Spinal cord (tissue), 10 donors: ENCODE measurements around the gene LONP2. TPM values are rescaled to one million over a fixed set of nuclear protein-coding genes. Genes with fewer than 3 reads are reported as not detected.

Experiments used
- DNase-seq, 6 donors: peaks; one replicate each; pipeline versions ENCODE4 v3.0.0 to v3.0.0-alpha.2; 2013 to 2015; ENCODE audit warnings: low spot score in 6 of 6, low read depth in 4 of 6
- H3K27ac ChIP-seq: one replicate; pipeline ENCODE4 v1.5.1; 2013; ENCODE audit warnings: low read depth, low read length, control low read depth
- H3K27me3 ChIP-seq: one replicate; pipeline ENCODE4 v1.6.1; 2013; ENCODE audit warnings: low read length; ENCODE audit not compliant: control insufficient read depth, insufficient read depth
- H3K36me3 ChIP-seq: one replicate; pipeline ENCODE4 v1.6.1; 2013; ENCODE audit warnings: low read length; ENCODE audit not compliant: control insufficient read depth, insufficient read depth
- H3K4me1 ChIP-seq: one replicate; pipeline ENCODE4 v1.6.1; 2013; ENCODE audit warnings: low read length; ENCODE audit not compliant: control insufficient read depth, insufficient read depth
- H3K4me3 ChIP-seq: one replicate; pipeline ENCODE4 v1.5.1; 2013; ENCODE audit warnings: low read depth, low read length, control low read depth
- H3K9me3 ChIP-seq: one replicate; pipeline ENCODE4 v1.6.1; 2013; ENCODE audit warnings: low read length; ENCODE audit not compliant: control insufficient read depth, insufficient read depth
- WGBS: methylation state at CpG from one replicate; pipeline ENCODE4 v1.1.5; 2013; ENCODE audit warnings: missing lambda C conversion rate; ENCODE audit not compliant: insufficient coverage; 5-methylcytosine and 5-hydroxymethylcytosine counted together
- long read RNA-seq, 4 donors: transcript quantifications; one replicate each; lab custom pipeline, GENCODE V29; 2026
- polyA plus RNA-seq, 2 donors: library from polyadenylated mRNA; unstranded; fragments of 120-200 nt; gene quantifications; one replicate each; pipeline ENCODE4 v1.2.1, GENCODE V29; 2013; ENCODE audit not compliant: insufficient read length in 2 of 2
- total RNA-seq, 2 donors: library from RNA; depleted of rRNA in 1 of 2; stranded (reverse); fragments of 120-200 nt in 1 of 2; fragments of >200 nt in 1 of 2; gene quantifications; one replicate each; pipeline versions ENCODE4 v1.2.3 to v1.2.4, GENCODE V29; 2013 to 2014
- donor health status: healthy.

LONP2 gene
- total RNA-seq (10 to 100 TPM; 69.9 to 83.4 TPM), polyA plus RNA-seq (10 to 100 TPM; 58.1 to 58.4 TPM)
- long read RNA-seq, donor 1, full-length matches to known transcripts: 8 of 16 reads
- long read RNA-seq, donor 1, partial matches to known transcripts: 8 of 16 reads
- long read RNA-seq, donor 1, other reads (novel, unspliced or antisense): 0 of 16 reads
- long read RNA-seq, donor 2, full-length matches to known transcripts: 4 of 12 reads
- long read RNA-seq, donor 2, partial matches to known transcripts: 8 of 12 reads
- long read RNA-seq, donor 2, other reads (novel, unspliced or antisense): 0 of 12 reads
- long read RNA-seq, donor 3, partial matches to known transcripts: 9 of 9 reads
- long read RNA-seq, donor 3, other reads (novel, unspliced or antisense): 0 of 9 reads
- long read RNA-seq, donor 4, full-length matches to known transcripts: 5 of 16 reads
- long read RNA-seq, donor 4, partial matches to known transcripts: 11 of 16 reads
- long read RNA-seq, donor 4, other reads (novel, unspliced or antisense): 0 of 16 reads

GRCh38 chr16:48244080-48244862 is at the start of gene LONP2:
LONP2 (plus strand) TSS chr16:48244300; CDS start chr16:48244389, 89 bp downstream.
- H3K4me3 ChIP-seq: peak within 1 kb of the TSS; percentile 75
- WGBS: under 1% methylated on average over 63 of the region's 63 CpGs
- H3K27ac ChIP-seq: peak within 1 kb of the TSS; percentile 71
- DNase-seq: peak; percentile 82 to 97 (median 86)
- H3K36me3 ChIP-seq: no peaks in the 10 kb centered on the region
- H3K4me1 ChIP-seq: peaks cover 7% of the 10 kb centered on the region
- no peaks in the 10 kb centered on the region for H3K9me3 ChIP-seq
- no peaks in the 10 kb centered on the region for H3K27me3 ChIP-seq

GRCh38 chr16:48194828-48195556 is 49.1 kb upstream of the LONP2 start:
- Histone ChIP-seq H3K4me3 (no peak overlapping the region), H3K9me3 (no peaks in the 10 kb centered on the region), H3K27me3 (no peaks in the 10 kb centered on the region), H3K36me3 (no peaks in the 10 kb centered on the region), H3K27ac (no peak overlapping the region), H3K4me1 (peaks cover 4% of the 10 kb centered on the region)
- 62% methylated on average over 1 of the region's 5 CpGs for WGBS
- peak in 5 of 6 donors; percentile 17 to 78 (median 22) for DNase-seq

- no peaks in the 10 kb centered on the region for H3K9me3 ChIP-seq
- no peaks in the 10 kb centered on the region for H3K36me3 ChIP-seq
- H3K4me3 ChIP-seq: no peak overlapping the region
- 100% methylated on average over 1 of the region's 3 CpGs for WGBS
- H3K27ac ChIP-seq: no peak overlapping the region
- H3K4me1 ChIP-seq: peaks cover 4% of the 10 kb centered on the region
- no peak for DNase-seq
- H3K27me3 ChIP-seq: no peaks in the 10 kb centered on the region
Observed at GRCh38 chr16:48197294-48197693, 46.8 kb upstream of the LONP2 start.

GRCh38 chr16:48201515-48202201 is 42.4 kb upstream of the LONP2 start:
- no peaks in the 10 kb centered on the region for H3K36me3 ChIP-seq
- no peak overlapping the region for H3K27ac ChIP-seq
- no peaks in the 10 kb centered on the region for H3K4me1 ChIP-seq
- 54% methylated on average over 5 of the region's 6 CpGs for WGBS
- no peak overlapping the region for H3K4me3 ChIP-seq
- H3K27me3 ChIP-seq: no peaks in the 10 kb centered on the region
- peak in 1 of 6 donors; percentile 9 for DNase-seq
- H3K9me3 ChIP-seq: no peaks in the 10 kb centered on the region

- H3K9me3 ChIP-seq: no peaks in the 10 kb centered on the region
- no peak for DNase-seq
- no peaks in the 10 kb centered on the region for H3K4me1 ChIP-seq
- no peaks in the 10 kb centered on the region for H3K36me3 ChIP-seq
- WGBS: 96% methylated on average over 6 of the region's 8 CpGs
- H3K27me3 ChIP-seq: no peaks in the 10 kb centered on the region
- H3K27ac ChIP-seq: no peak overlapping the region
- no peak overlapping the region for H3K4me3 ChIP-seq
Observed at GRCh38 chr16:48203974-48204824, 39.9 kb upstream of the LONP2 start.

GRCh38 chr16:48204825-48205151 is 39.3 kb upstream of the LONP2 start:
- Histone ChIP-seq H3K27me3 (no peaks in the 10 kb centered on the region), H3K4me1 (no peaks in the 10 kb centered on the region), H3K27ac (no peak overlapping the region), H3K36me3 (no peaks in the 10 kb centered on the region), H3K9me3 (no peaks in the 10 kb centered on the region), H3K4me3 (no peak overlapping the region)
- WGBS: no CpG with 5 or more reads among the region's 6 CpGs
- no peak for DNase-seq

GRCh38 chr16:48206594-48207242 is 37.4 kb upstream of the LONP2 start:
- no peaks in the 10 kb centered on the region for H3K4me1 ChIP-seq
- H3K4me3 ChIP-seq: no peak overlapping the region
- no peak overlapping the region for H3K27ac ChIP-seq
- WGBS: 72% methylated on average over 6 of the region's 8 CpGs
- no peaks in the 10 kb centered on the region for H3K36me3 ChIP-seq
- peak in 1 of 6 donors; percentile 21 for DNase-seq
- no peaks in the 10 kb centered on the region for H3K9me3 ChIP-seq
- no peaks in the 10 kb centered on the region for H3K27me3 ChIP-seq

- H3K27me3 ChIP-seq: no peaks in the 10 kb centered on the region
- no peaks in the 10 kb centered on the region for H3K4me1 ChIP-seq
- no peak for DNase-seq
- H3K27ac ChIP-seq: no peak overlapping the region
- no peaks in the 10 kb centered on the region for H3K9me3 ChIP-seq
- H3K36me3 ChIP-seq: no peaks in the 10 kb centered on the region
- 88% methylated on average over 5 of the region's 6 CpGs for WGBS
- no peak overlapping the region for H3K4me3 ChIP-seq
Observed at GRCh38 chr16:48210747-48211146, 33.4 kb upstream of the LONP2 start.
